Mesenteric fat pad (tissue), 1 donor: ENCODE measurements around the gene MCF2L. TPM values are rescaled to one million over a fixed set of nuclear protein-coding genes. Genes with fewer than 3 reads are reported as not detected.
A peak's percentile ranks its signal among the peaks of the same experiment; 100 is the strongest.
"Not testable (repeated sequence)": the region's sequence is repeated elsewhere in the genome, so short reads cannot be mapped to it uniquely, and the experiment has no call there.

Experiments used
- DNase-seq: peaks from one replicate; pipeline ENCODE4 v3.0.0-alpha.2; 2020; ENCODE audit warnings: low spot score
- long read RNA-seq: library from polyadenylated mRNA; unstranded; transcript quantifications from one replicate; pipeline ENCODE4 v2.0.0, GENCODE V29; 2020
- total RNA-seq: library from RNA; stranded (reverse); fragmentation: NEBNext Ultra II Directional; extraction: Animal tissue kit (Norgen Biotek cat#: 25700); gene quantifications from one replicate; pipeline ENCODE4 v1.2.1, GENCODE V29; 2021
- donor health status: DM: yes; HTN: yes; CAD: no.

The MCF2L gene
- total RNA-seq = 97.6 TPM
- long read RNA-seq, partial matches to known transcripts = 0 of 23 reads
- long read RNA-seq, other reads (novel, unspliced or antisense) = 23 of 23 reads

GRCh38 chr13:112968910-112969691 lies at the start of gene MCF2L:
MCF2L (plus strand) TSS chr13:112969214; CDS start chr13:112969380, 166 bp downstream.
- no peak for DNase-seq

GRCh38 chr13:112923962-112924361 lies 45.1 kb upstream of the MCF2L start:
- DNase-seq = no peak

GRCh38 chr13:112924365-112924764 lies 44.6 kb upstream of the MCF2L start:
- no peak for DNase-seq

GRCh38 chr13:112926003-112926402 lies 43.0 kb upstream of the MCF2L start:
- no peak for DNase-seq

GRCh38 chr13:112926993-112927392 lies 42.0 kb upstream of the MCF2L start:
- DNase-seq = no peak

- DNase-seq = no peak
Observed at GRCh38 chr13:112928020-112928971, 40.7 kb upstream of the MCF2L start.

- no peak for DNase-seq
Observed at GRCh38 chr13:112928972-112929782, 39.8 kb upstream of the MCF2L start.

GRCh38 chr13:112929783-112930055 lies 39.3 kb upstream of the MCF2L start:
- DNase-seq = no peak

- DNase-seq = no peak
Observed at GRCh38 chr13:112930192-112930591, 38.8 kb upstream of the MCF2L start.

- DNase-seq = no peak
Observed at GRCh38 chr13:112931028-112931934, 37.7 kb upstream of the MCF2L start.

GRCh38 chr13:112932971-112933370 lies 36.0 kb upstream of the MCF2L start:
- DNase-seq = no peak

- DNase-seq = no peak
Observed at GRCh38 chr13:112933649-112934048, 35.4 kb upstream of the MCF2L start.

GRCh38 chr13:112934078-112934477 lies 34.9 kb upstream of the MCF2L start:
- DNase-seq = no peak

GRCh38 chr13:112938680-112939079 lies 30.3 kb upstream of the MCF2L start:
- DNase-seq = peak; percentile 74

GRCh38 chr13:112940236-112940635 lies 28.8 kb upstream of the MCF2L start:
- no peak for DNase-seq

- DNase-seq = peak; percentile 74
Observed at GRCh38 chr13:112941349-112941748, 27.7 kb upstream of the MCF2L start.

GRCh38 chr13:112941765-112942164 lies 27.2 kb upstream of the MCF2L start:
- DNase-seq = not testable (repeated sequence)

GRCh38 chr13:112942689-112943308 lies 26.2 kb upstream of the MCF2L start:
- peak; percentile 96 for DNase-seq

GRCh38 chr13:112943309-112944125 lies 25.5 kb upstream of the MCF2L start:
- DNase-seq = peak; percentile 88
